Ovary (tissue), 9 donors: ENCODE measurements around the gene IFI27L2. TPM values are rescaled to one million over a fixed set of nuclear protein-coding genes. Genes with fewer than 3 reads are reported as not detected.

Source experiments
- DNase-seq, 5 donors: peaks; one replicate each; pipeline ENCODE4 v3.0.0-alpha.2; 2019 to 2020
- H3K27ac ChIP-seq, 2 donors: fragments of 200-600 bp; one replicate each; pipeline versions ENCODE4 v1.5.1 to v1.8.0; 2019 to 2022
- H3K27me3 ChIP-seq: fragments of 200-600 bp; one replicate; pipeline ENCODE4 v1.8.0; 2022
- H3K36me3 ChIP-seq: fragments of 200-600 bp; sonication (generic); one replicate; pipeline ENCODE4 v1.5.1; 2019
- H3K4me1 ChIP-seq: one replicate; pipeline ENCODE4 v1.8.1; 2013; ENCODE audit warnings: mild to moderate bottlenecking, moderate library complexity; ENCODE audit not compliant: insufficient read depth
- H3K4me3 ChIP-seq: fragments of 200-600 bp; sonication (generic); one replicate; pipeline ENCODE4 v1.5.1; 2017
- H3K9me3 ChIP-seq, 2 donors: fragments of 200-600 bp in 1 of 2; sonication (generic) in 1 of 2; one replicate each; pipeline versions ENCODE4 v1.5.1 to v1.8.1; 2013 to 2019; ENCODE audit warnings: mild to moderate bottlenecking in 1 of 2, moderate library complexity in 1 of 2
- EP300 ChIP-seq: sonication (generic); formaldehyde crosslinking; IDR thresholded peaks from one replicate; pipeline ENCODE4 v1.6.1; 2017; ENCODE audit warnings: antibody characterized with exemption
- POLR2A ChIP-seq: fragments of 450-650 bp; IDR thresholded peaks from one replicate; pipeline ENCODE4 v1.6.1; 2017; ENCODE audit warnings: antibody characterized with exemption, mild to moderate bottlenecking, moderate library complexity
- WGBS, 3 donors: extraction: QIAGEN DNeasy Blood & Tissue Kit in 1 of 3; methylation state at CpG; one replicate each; pipeline versions ENCODE4 v1.1.5 to v1.1.7; 2013 to 2017; 5-methylcytosine and 5-hydroxymethylcytosine counted together
- intact Hi-C, 4 donors: fragments of 100-400 bp; cut with DNase I; formaldehyde crosslinking; loops; one replicate each; pipeline versions ENCODE4 v1.11.0 to v1.15.1; 2022 to 2023
- polyA plus RNA-seq, 2 donors: library from polyadenylated mRNA; stranded (reverse); fragments of 200-250 nt in 1 of 2; fragments of 350-450 nt in 1 of 2; fragmentation: Illumina TruSeq in 1 of 2; extraction: RNeasy Lipid Tissue Mini Kit (QIAGEN cat#74804) in 1 of 2; gene quantifications; one replicate each; pipeline ENCODE4 v1.2.3, GENCODE V29; 2013 to 2014
- total RNA-seq, 7 donors: library from RNA; depleted of rRNA in 2 of 7; stranded (reverse); fragments of >200 nt in 2 of 7; fragmentation: NEBNext Ultra II Directional in 3 of 7; extraction: Animal tissue kit (Norgen Biotek cat#: 25700) in 3 of 7; gene quantifications; one replicate each; pipeline versions ENCODE4 v1.1.0 to v1.2.4, GENCODE V29; 2016 to 2023
- TF ChIP-seq, protein P1 (sequence below), 3 donors: fragments of 450-650 bp in 2 of 3; fragments of 200-600 bp in 1 of 3; IDR thresholded peaks; one replicate each; pipeline versions ENCODE4 v1.5.1 to v1.8.0; 2016 to 2022; ENCODE audit warnings: antibody characterized with exemption in 3 of 3, mild to moderate bottlenecking in 1 of 3
- donor health status: DM: no; HTN: no; CAD: no; lungs with moderate emphysema.
- donor health status: DM: no; HTN: no; CAD: no.
- donor health status: Bipolar disorder and iron deficiency.
- donor health status: DM: yes; HTN: yes; CAD: no.
- donor health status: DM: no; HTN: no; CAD: no.
- donor health status: DM: yes; HTN: yes; CAD: no.

Gene IFI27L2
- total and polyA plus RNA-seq, 9 donors: 37.8 to 145 (median 88.5) TPM

- DNase-seq: no peak
- intact Hi-C loops: loop anchor here in 1 of 4 donors (5.0 kb wide), 1 partner anchor 33 kb away; no protein-coding TSS in a partner anchor
Observed at GRCh38 chr14:94144765-94145164, 15.4 kb upstream of the IFI27L2 start.

DNA sequence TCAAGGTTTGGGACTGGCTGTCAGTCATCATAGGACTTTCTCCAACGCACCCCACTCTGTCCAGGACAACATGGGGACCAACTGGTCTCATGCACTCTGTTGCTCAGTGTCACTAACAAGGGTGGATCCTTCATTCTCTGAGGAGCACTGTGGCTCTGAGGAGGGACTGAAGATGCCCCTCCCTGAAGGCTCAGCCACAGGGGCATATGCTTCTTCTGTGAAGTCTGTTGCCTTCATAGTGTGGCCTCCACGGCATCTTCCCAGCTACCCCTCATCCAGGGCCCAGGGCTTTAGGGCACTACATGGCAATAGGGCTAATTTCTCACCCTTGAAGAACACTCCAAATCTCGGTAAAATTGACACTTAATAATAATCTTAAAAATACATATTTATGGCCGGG, 14.3 kb upstream of the IFI27L2 start:
- no peak for TF ChIP-seq POLR2A
- Histone ChIP-seq H3K4me3 (no peak overlapping the region), H3K27ac (no peak overlapping the region), H3K9me3 (no peaks in the 10 kb centered on the region), H3K27me3 (no peaks in the 10 kb centered on the region), H3K4me1 (no peaks in the 10 kb centered on the region), H3K36me3 (no peaks in the 10 kb centered on the region)
- WGBS, 3 donors: 88 to 97% (median 95%) methylated on average over 4 of the region's 4 CpGs
- no peak for DNase-seq
- intact Hi-C loops: loop anchor here in 1 of 4 donors (5.0 kb wide), 1 partner anchor 34 kb away; no protein-coding TSS in a partner anchor

More at GRCh38 chr14:94144765-94145164, 15.4 kb upstream of the IFI27L2 start:
- no peak overlapping the region for H3K27ac ChIP-seq
- TF ChIP-seq, protein P1, sequence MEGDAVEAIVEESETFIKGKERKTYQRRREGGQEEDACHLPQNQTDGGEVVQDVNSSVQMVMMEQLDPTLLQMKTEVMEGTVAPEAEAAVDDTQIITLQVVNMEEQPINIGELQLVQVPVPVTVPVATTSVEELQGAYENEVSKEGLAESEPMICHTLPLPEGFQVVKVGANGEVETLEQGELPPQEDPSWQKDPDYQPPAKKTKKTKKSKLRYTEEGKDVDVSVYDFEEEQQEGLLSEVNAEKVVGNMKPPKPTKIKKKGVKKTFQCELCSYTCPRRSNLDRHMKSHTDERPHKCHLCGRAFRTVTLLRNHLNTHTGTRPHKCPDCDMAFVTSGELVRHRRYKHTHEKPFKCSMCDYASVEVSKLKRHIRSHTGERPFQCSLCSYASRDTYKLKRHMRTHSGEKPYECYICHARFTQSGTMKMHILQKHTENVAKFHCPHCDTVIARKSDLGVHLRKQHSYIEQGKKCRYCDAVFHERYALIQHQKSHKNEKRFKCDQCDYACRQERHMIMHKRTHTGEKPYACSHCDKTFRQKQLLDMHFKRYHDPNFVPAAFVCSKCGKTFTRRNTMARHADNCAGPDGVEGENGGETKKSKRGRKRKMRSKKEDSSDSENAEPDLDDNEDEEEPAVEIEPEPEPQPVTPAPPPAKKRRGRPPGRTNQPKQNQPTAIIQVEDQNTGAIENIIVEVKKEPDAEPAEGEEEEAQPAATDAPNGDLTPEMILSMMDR (IDR thresholded peaks at IDR 0.05): no peak
- TF ChIP-seq EP300: no peak
- TF ChIP-seq POLR2A: no peak
- 60 to 88% (median 71%) methylated on average over 1 of the region's 1 CpG for WGBS, 3 donors
- H3K9me3 ChIP-seq: no peaks in the 10 kb centered on the region
- H3K27me3 ChIP-seq: no peaks in the 10 kb centered on the region
- H3K4me1 ChIP-seq: no peaks in the 10 kb centered on the region
- no peak overlapping the region for H3K4me3 ChIP-seq
- H3K36me3 ChIP-seq: no peaks in the 10 kb centered on the region

- WGBS, 3 donors: 82 to 88% (median 86%) methylated on average over 3 of the region's 3 CpGs
- Histone ChIP-seq H3K36me3 (no peaks in the 10 kb centered on the region), H3K9me3 (no peaks in the 10 kb centered on the region), H3K4me3 (no peak overlapping the region), H3K27ac (no peak overlapping the region), H3K27me3 (no peaks in the 10 kb centered on the region), H3K4me1 (no peaks in the 10 kb centered on the region)
- TF ChIP-seq POLR2A: no peak
- DNase-seq: no peak
- intact Hi-C loops: loop anchor here in 1 of 4 donors (5.0 kb wide), 1 partner anchor 34 kb away; no protein-coding TSS in a partner anchor
Observed at GRCh38 chr14:94143239-94143638, 13.8 kb upstream of the IFI27L2 start.

DNA sequence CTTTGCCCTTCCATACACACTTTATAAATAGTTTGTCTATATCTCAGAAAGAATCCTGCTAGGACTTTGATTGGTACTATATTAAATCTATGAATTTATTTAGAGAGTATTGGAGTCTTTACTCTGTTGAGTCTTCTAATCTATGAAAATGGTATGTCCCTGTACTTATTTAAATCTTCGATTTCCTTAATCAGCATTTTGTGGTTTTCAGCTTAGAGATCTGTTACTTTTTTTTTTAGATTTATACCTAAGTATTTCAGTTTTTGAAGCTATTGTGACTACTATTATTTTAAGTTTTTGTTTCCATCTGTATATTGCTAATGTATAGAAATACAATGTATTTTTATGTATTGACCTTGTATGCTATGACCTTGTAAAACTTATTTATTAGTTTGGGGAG, 13.4 kb upstream of the IFI27L2 start:
- intact Hi-C loops: loop anchor here in 1 of 4 donors (5.0 kb wide), 1 partner anchor 34 kb away; no protein-coding TSS in a partner anchor
- 73 to 83% (median 77%) methylated on average over 1 of the region's 1 CpG for WGBS, 3 donors
- Histone ChIP-seq H3K27me3 (no peaks in the 10 kb centered on the region), H3K4me1 (no peaks in the 10 kb centered on the region), H3K9me3 (no peaks in the 10 kb centered on the region), H3K4me3 (no peak overlapping the region), H3K36me3 (no peaks in the 10 kb centered on the region), H3K27ac (no peak overlapping the region)
- TF ChIP-seq EP300 (no peak), POLR2A (no peak)
- TF ChIP-seq, protein P1 (IDR thresholded peaks at IDR 0.05): no peak
- DNase-seq: no peak

- no peak overlapping the region for H3K4me3 ChIP-seq
- DNase-seq: no peak
- TF ChIP-seq POLR2A: no peak
- TF ChIP-seq, protein P1 (IDR thresholded peaks at IDR 0.05): no peak
- no peak for TF ChIP-seq EP300
- no peaks in the 10 kb centered on the region for H3K9me3 ChIP-seq
- H3K36me3 ChIP-seq: no peaks in the 10 kb centered on the region
- WGBS, 3 donors: 67 to 79% (median 77%) methylated on average over 3 of the region's 3 CpGs
- H3K27ac ChIP-seq: no peak overlapping the region
- no peaks in the 10 kb centered on the region for H3K27me3 ChIP-seq
- intact Hi-C loops: loop anchor here in 1 of 4 donors (5.0 kb wide), 1 partner anchor 35 kb away; no protein-coding TSS in a partner anchor
- no peaks in the 10 kb centered on the region for H3K4me1 ChIP-seq
Observed at GRCh38 chr14:94142247-94142646, 12.8 kb upstream of the IFI27L2 start.
